HepG2 (cell line): Measurements from ENCODE around the gene OGFR. TPM values are rescaled to one million over a fixed set of nuclear protein-coding genes. Genes with fewer than 3 reads are reported as not detected.

Source experiments
- ADNP ChIP-seq: sonication (generic); formaldehyde crosslinking; IDR thresholded peaks from 2 replicates; pipeline ENCODE4 v1.4.0; 2020; ENCODE audit warnings: missing genetic modification reagents
- EED ChIP-seq: sonication (generic); formaldehyde crosslinking; IDR thresholded peaks from 2 replicates; pipeline ENCODE4 v1.5.0; 2020; ENCODE audit warnings: mild to moderate bottlenecking, missing genetic modification reagents
- FIP1L1 ChIP-seq: fragments of 200-400 bp; formaldehyde crosslinking; IDR thresholded peaks from 2 replicates; pipeline ENCODE4 v1.6.1; 2018; ENCODE audit warnings: low read depth, mild to moderate bottlenecking, low read length, moderate library complexity, borderline replicate concordance; ENCODE audit not compliant: insufficient read depth
- HCFC1 ChIP-seq: fragments of 150-350 bp; IDR thresholded peaks from 2 replicates; pipeline ENCODE4 v1.6.1; 2014; ENCODE audit warnings: low read depth, low read length
- HMG20A ChIP-seq: IDR thresholded peaks from 2 replicates; pipeline ENCODE4 v1.6.1; 2016; ENCODE audit warnings: borderline replicate concordance
- MED8 ChIP-seq: sonication (generic); formaldehyde crosslinking; IDR thresholded peaks from 2 replicates; pipeline ENCODE4 v1.8.1; 2023; ENCODE audit warnings: mild to moderate bottlenecking, missing genetic modification reagents; ENCODE audit not compliant: insufficient replicate concordance
- NKX3-1 ChIP-seq: sonication (generic); formaldehyde crosslinking; IDR thresholded peaks from 2 replicates; pipeline ENCODE4 v1.5.0; 2020; ENCODE audit warnings: missing genetic modification reagents
- NR1H2 ChIP-seq: sonication (generic); formaldehyde crosslinking; IDR thresholded peaks from 2 replicates; pipeline ENCODE4 v1.8.1; 2022; ENCODE audit warnings: low read depth, missing genetic modification reagents, borderline replicate concordance
- NR2F1 ChIP-seq, 2 experiments: fragments of 450-650 bp in 1 of 2; formaldehyde crosslinking in 1 of 2; IDR thresholded peaks; 2 replicates each; pipeline versions ENCODE4 v1.5.0 to v1.6.1; 2016 to 2020; ENCODE audit warnings: mild to moderate bottlenecking in 1 of 2, missing compliant biosample characterization in 1 of 2, missing genetic modification reagents in 1 of 2, moderate library complexity in 1 of 2
- TRIM24 ChIP-seq: sonication (generic); formaldehyde crosslinking; IDR thresholded peaks from 2 replicates; pipeline ENCODE4 v1.8.0; 2022; ENCODE audit warnings: mild to moderate bottlenecking, missing genetic modification reagents
- ZFP36 ChIP-seq: fragments of 150-350 bp; IDR thresholded peaks from 2 replicates; pipeline ENCODE4 v1.6.1; 2018; ENCODE audit warnings: borderline replicate concordance, low read length, low read depth; ENCODE audit not compliant: partially characterized antibody
- ZMYM2 ChIP-seq: sonication (generic); formaldehyde crosslinking; IDR thresholded peaks from 2 replicates; pipeline ENCODE4 v1.8.0; 2022; ENCODE audit warnings: mild to moderate bottlenecking, missing genetic modification reagents
- ZMYM4 ChIP-seq: sonication (generic); formaldehyde crosslinking; IDR thresholded peaks from 2 replicates; pipeline ENCODE4 v1.8.1; 2023; ENCODE audit warnings: mild to moderate bottlenecking, missing genetic modification reagents
- ZNF234 ChIP-seq: sonication (generic); formaldehyde crosslinking; conservative IDR thresholded peaks from 2 replicates; pipeline ENCODE4 v1.5.1; 2020; ENCODE audit warnings: mild to moderate bottlenecking, missing genetic modification reagents
- ZNF3 ChIP-seq: IDR thresholded peaks from 2 replicates; pipeline ENCODE4 v1.7.0; 2017; ENCODE audit warnings: inconsistent platforms
- ZNF496 ChIP-seq: sonication (generic); formaldehyde crosslinking; IDR thresholded peaks from 2 replicates; pipeline ENCODE4 v1.8.1; 2023; ENCODE audit warnings: mild to moderate bottlenecking, moderate library complexity, missing genetic modification reagents; ENCODE audit not compliant: insufficient replicate concordance
- ZNF646 ChIP-seq: sonication (generic); formaldehyde crosslinking; IDR thresholded peaks from 2 replicates; pipeline ENCODE4 v1.9.0; 2021; ENCODE audit warnings: mild to moderate bottlenecking, missing genetic modification reagents
- ZNF746 ChIP-seq: sonication (generic); formaldehyde crosslinking; IDR thresholded peaks from 2 replicates; pipeline ENCODE4 v1.8.0; 2022; ENCODE audit warnings: mild to moderate bottlenecking, missing genetic modification reagents
- ZNF782 ChIP-seq: sonication (generic); formaldehyde crosslinking; IDR thresholded peaks from 2 replicates; pipeline ENCODE4 v1.4.0; 2020; ENCODE audit warnings: missing genetic modification reagents, mild to moderate bottlenecking, borderline replicate concordance
- ZNF878 ChIP-seq: sonication (generic); formaldehyde crosslinking; IDR thresholded peaks from 2 replicates; pipeline ENCODE4 v1.8.1; 2023; ENCODE audit warnings: mild to moderate bottlenecking, missing genetic modification reagents, moderate library complexity
- ZSCAN12 ChIP-seq: sonication (generic); formaldehyde crosslinking; IDR thresholded peaks from 2 replicates; pipeline ENCODE4 v1.9.0; 2021; ENCODE audit warnings: mild to moderate bottlenecking, missing genetic modification reagents
- polyA plus RNA-seq, 8 experiments: library from polyadenylated mRNA; depleted of rRNA in 3 of 8; stranded (reverse) in 7 of 8; unstranded in 1 of 8; fragments of >200 nt; fragmentation: Illumina TruSeq in 4 of 8; extraction: Trizol in 4 of 8; gene quantifications; 2 replicates each; pipeline versions ENCODE4 v1.2.1 to v1.2.3, GENCODE V29; 2011 to 2016; ENCODE audit warnings: low read depth in 4 of 8, missing spikeins in 1 of 8, mixed read lengths in 1 of 8; ENCODE audit not compliant: insufficient read depth in 1 of 8
- total RNA-seq, 5 experiments: library from RNA; depleted of rRNA; stranded (reverse); fragments of >200 nt; fragmentation: Illumina TruSeq; extraction: Trizol; gene quantifications; 2 replicates each; pipeline ENCODE4 v1.2.3, GENCODE V29; 2016; ENCODE audit warnings: low read depth in 1 of 5

The OGFR gene
- total and polyA plus RNA-seq, 2 of the 13 experiments (the other 11 are each of a cell fraction or from before 2014, with no cell fraction given): 47.7 to 81.8 TPM

- TF ChIP-seq NR1H2 (CRISPR knock-in tag): no peak
- TF ChIP-seq TRIM24: no peak
- TF ChIP-seq ZNF3: no peak
- TF ChIP-seq HMG20A: peak; percentile 34
- TF ChIP-seq ZMYM4 (CRISPR knock-in tag): peak; percentile 65
- peak; percentile 96 for TF ChIP-seq ZSCAN12 (CRISPR knock-in tag)
- peak; percentile 31; the same call in 1 of the 2 replicates for TF ChIP-seq ZNF782 (CRISPR knock-in tag)
- TF ChIP-seq ZFP36: no peak
- peak; percentile 64; the same call in 1 of the 2 replicates for TF ChIP-seq ZMYM2 (CRISPR knock-in tag)
- peak; percentile 58; the same call in 1 of the 2 replicates for TF ChIP-seq ZNF746 (CRISPR knock-in tag)
- TF ChIP-seq ZNF878 (CRISPR knock-in tag): peak; percentile 68; the same call in 1 of the 2 replicates
- no peak for TF ChIP-seq EED (CRISPR knock-in tag)
- no peak for TF ChIP-seq MED8 (CRISPR knock-in tag)
- no peak; the same call in 1 of the 2 replicates for TF ChIP-seq ZNF646 (CRISPR knock-in tag)
- 0 out of 2 replicates have a peak, but pooled peaks have one; percentile 8 for TF ChIP-seq ADNP (CRISPR knock-in tag)
- peak; percentile 90 for TF ChIP-seq NKX3-1 (CRISPR knock-in tag)
- peak; percentile 93 to 98 for TF ChIP-seq NR2F1 (CRISPR knock-in tag; IDR thresholded peaks at IDR 0.05)
- no peak for TF ChIP-seq HCFC1
- no peak for TF ChIP-seq ZNF234 (CRISPR knock-in tag)
- no peak for TF ChIP-seq FIP1L1
- no peak for TF ChIP-seq ZNF496 (CRISPR knock-in tag)
Measured at GRCh38 chr20:62805711-62806382, 1.2 kb downstream of the OGFR start (continued).
